ENCODE results near the gene OTOGL.
"Not testable (repeated sequence)": the region's sequence is repeated elsewhere in the genome, so short reads cannot be mapped to it uniquely, and the experiment has no call there.

The OTOGL gene

DNA sequence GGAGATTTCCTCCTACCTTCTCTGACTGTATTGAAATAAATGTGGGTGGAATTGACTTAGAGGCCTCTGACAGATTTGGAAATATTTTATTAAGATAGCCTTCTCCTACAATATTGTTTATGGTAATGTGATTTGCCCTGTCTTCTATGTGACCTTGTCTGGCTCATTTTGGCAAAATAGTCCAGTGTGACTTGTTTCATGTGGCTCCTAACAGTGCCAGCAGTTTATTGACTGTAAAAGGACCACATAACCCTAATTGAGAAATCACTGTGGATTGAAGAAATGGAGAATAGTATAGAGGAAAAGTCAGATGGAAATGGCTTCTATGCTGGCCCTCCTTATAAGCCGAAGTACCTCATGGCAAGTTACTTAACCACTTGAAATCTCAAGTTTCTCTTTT lies 173.8 kb downstream of the OTOGL start:
- no peak for DNase-seq (ENCODE audit: low read depth in 2 of 2)

DNA sequence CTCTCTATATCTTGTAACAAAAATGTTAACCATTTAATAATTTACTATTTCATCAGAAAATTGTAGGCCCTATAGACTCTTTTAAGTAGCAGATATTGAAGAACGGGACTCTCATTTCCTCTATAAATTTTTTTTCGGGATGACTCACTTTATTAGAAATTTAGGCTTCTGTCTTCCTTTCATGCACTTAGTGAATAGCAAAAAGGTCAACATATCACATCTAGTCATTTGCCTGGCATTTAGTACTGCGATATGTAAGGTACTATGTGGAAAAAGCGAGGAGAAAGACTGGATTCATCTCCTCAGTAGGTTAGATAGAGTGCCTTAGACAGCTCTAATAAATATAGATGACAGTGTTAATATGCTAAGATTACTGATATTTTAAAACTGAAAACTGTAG lies 178.4 kb downstream of the OTOGL start:
- no peak for DNase-seq (ENCODE audit: low read depth in 2 of 2)

DNA sequence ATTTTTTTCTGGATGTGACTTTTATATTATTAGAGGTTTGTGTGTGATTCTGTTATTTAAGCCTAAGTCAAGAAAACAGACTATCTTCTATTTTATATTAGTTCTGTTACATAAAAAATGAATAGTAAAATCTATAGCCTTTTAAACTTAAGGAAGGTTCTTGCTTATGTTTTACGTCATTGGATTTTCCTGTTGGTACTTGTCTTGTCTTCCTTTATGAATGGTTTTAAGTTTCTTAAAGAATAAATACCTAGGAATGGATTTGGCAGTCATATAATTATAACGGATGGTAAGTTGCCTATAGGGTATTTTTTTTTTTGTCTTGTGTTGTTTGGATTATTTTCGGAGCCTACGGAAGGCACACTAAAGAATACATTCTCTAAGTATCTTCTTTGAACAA lies 182.9 kb downstream of the OTOGL start:
- no peak for DNase-seq (ENCODE audit: low read depth in 2 of 2)

DNA sequence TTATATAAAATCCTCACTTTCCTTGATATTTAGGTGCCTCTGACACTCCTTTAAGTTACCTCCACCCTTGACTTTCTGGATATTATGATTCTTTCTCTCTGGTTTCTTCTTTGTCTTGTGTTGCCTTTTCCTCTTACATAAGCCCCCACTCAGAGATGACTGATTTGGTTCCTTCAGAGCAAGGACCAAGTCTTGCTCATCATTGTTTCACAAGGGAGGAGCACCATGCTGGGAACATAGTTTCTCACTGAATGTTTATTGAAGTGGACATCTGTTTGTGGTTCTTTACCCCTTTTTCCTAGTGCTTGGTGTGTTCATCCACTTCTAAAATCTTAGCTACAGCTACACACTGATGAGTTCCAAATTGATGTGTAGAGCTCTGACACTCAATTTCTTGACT lies 183.4 kb downstream of the OTOGL start:
- DNase-seq (ENCODE audit: low read depth in 2 of 2), result no peak

DNA sequence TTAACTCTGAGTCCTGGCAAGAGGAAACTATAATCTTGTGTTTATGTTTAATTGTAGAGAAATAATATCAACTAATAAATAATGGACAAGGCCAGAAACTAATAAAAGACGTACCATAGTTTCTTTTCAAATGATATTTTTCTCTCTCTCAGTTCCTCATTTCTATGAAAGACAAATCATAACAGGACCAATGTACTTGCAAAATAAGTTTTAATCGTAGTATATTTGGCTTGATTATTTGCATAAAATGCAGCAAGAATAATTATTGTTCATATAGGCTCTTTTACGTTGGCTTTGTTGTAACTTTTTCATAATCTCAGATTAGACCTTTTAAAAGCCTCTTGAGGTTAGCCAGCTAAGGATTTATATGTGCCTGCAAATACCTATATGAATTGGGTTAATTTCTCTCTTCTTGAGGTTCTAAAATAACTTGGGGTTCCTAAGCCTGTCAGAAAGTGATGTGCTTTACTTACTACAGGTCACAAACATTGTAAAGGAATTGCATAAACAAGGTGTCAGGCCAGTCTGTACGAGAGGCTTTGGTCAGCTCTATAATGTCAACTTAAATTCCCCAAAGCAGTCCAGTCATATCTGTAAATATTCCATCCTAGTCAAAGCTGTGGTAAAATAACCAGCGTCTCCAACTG lies 191.9 kb downstream of the OTOGL start:
- no peak for DNase-seq (ENCODE audit: low read depth in 2 of 2)

DNA sequence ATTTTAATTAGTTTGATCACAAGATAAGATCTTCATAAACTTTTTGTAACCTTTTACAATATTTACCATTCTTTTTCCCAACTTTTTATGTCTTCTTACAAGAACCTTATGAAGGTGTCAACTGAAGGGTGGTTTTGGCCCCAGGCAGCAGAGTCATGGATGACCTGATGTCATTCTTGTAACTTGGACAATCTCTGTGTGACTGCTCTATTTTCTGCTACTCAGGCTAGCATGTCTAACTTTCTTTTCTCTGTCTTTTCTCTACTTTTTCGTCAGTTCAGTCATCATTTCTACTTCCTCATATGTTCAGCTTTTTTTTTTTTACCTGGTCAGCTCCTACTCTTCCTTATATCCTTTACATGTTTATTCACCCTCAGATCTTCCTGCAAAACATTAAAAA lies 194.0 kb downstream of the OTOGL start:
- no peak for DNase-seq (ENCODE audit: low read depth in 2 of 2)

DNA sequence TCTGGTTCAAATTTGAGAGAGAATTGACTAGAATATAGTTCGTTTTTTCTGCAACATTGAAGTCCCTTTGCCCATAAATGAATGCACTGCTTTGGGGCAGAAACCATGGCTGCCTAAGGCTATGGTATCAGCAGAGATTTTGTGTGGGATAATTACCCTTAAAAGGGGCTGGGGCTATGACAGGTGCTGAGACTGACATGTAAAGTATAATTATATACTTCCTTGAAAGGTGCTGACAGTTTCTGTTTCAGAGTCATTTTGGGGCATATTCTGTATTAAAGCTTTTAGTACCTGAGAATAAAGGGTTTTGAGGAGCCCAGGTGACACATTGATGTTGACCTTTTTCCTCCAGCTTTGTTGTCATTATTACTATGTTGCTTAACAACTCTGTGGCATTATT lies 194.4 kb downstream of the OTOGL start:
- DNase-seq (ENCODE audit: low read depth in 2 of 2), result no peak

DNA sequence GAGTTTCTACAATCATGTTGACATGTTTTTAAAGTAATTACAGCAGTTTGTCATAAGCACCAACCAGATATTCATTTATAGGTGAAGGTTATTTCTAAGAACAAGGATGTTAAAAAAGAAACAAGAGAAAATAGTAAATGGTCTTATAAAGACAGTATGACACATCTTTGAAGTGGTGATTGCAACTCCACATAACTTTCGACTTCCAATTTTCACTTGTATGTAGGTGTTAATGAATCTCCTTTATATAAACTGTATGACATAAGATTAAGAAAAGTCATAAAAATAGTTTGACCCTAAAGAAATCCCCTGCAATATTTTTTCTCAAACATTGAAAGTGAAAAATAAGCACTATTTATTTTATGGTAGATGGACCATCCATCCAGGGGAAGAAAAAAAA lies 199.9 kb downstream of the OTOGL start:
- DNase-seq (ENCODE audit: low read depth in 2 of 2), result no peak

DNA sequence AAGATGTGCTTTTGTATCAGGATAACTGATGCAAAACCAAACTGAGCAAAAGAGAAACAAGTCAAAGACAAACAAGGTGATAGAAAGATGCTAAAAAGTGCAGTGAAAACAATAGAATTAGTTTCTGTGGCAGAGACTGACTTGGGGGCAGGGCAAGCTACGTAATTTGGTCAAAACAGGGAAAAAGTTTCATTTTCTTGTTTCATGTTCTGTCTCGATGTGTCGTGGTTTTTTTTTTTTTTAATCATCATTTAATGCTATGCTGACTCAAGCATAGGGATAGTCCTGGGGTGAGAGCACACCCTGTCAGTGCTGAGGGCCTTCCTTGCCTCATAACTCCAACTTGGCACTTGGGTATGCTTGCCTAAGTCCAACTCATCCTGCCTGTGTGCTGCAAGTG lies 200.6 kb downstream of the OTOGL start:
- DNase-seq (ENCODE audit: low read depth in 2 of 2), result no peak

DNA sequence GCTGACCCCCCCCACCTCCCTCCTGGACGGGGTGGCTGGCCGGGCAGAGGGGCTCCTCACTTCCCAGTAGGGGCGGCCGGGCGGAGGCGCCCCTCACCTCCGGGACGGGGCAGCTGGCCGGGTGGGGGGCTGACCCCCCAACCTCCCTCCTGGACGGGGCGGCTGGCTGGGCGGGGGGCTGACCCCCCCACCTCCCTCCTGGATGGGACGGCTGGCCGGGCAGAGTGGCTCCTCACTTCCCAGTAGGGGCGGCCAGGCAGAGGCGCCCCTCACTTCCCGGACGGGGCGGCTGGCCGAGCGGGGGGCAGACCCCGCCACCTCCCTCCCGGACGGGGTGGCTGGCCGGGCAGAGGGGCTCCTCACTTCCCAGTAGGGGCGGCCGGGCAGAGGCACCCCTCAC lies 208.1 kb downstream of the OTOGL start:
- not testable (repeated sequence) for DNase-seq (ENCODE audit: low read depth in 2 of 2)

DNA sequence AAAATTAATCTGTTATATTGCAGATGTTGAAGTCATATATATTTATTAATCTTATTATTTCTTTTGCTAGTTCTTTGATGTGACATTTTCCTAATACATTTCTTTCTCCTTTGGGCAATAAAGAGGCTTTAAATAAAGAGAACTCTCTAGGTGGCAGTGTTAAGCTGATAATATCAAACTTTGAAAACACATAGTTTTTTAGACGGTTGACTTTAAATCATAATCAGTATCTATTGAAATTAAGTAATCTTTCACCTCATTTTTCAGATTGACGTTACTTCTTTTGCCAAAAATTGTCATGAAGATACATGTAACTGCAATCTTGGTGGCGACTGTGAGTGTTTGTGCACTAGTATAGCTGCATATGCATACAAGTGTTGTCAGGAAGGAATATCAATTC lies 213.9 kb downstream of the OTOGL start:
- no peak for DNase-seq (ENCODE audit: low read depth in 2 of 2)

DNA sequence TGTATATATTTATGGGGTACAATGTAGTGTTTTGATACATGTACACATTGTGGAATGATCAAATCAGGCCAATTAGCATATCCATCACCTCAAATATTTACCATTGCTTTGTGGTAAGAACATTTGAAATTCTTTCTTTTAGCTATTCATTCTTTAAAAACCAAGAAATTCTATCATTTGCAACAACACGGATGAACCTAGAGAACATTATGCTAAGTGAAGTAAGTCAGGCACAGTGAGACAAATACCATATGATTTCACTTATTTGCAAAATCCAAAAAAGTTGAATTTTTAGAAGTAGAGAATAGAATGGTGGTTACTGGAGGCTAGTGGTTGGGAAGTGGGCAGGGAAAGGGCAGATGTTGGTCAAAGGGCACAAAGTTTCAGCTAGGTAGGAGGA lies 215.4 kb downstream of the OTOGL start:
- DNase-seq (ENCODE audit: low read depth in 2 of 2), result no peak

DNA sequence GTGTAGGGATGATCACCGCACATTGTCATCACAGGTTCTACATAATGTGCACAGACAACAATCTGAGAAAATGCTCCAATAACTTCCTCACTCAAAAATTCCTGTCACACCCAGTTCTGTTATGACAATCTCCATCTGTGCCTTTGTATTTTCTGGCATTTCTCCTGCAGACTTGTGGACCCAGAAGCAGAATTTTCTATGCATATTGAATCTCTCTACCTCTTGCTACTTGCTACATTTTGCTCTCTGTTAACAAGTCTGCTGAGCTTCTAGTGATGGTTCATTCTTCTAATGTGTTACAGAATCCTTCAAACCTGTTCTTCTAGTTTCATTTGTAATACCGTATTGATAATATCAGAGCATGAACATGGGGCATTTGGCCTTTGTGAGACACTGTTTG lies 216.9 kb downstream of the OTOGL start:
- DNase-seq (ENCODE audit: low read depth in 2 of 2), result no peak

DNA sequence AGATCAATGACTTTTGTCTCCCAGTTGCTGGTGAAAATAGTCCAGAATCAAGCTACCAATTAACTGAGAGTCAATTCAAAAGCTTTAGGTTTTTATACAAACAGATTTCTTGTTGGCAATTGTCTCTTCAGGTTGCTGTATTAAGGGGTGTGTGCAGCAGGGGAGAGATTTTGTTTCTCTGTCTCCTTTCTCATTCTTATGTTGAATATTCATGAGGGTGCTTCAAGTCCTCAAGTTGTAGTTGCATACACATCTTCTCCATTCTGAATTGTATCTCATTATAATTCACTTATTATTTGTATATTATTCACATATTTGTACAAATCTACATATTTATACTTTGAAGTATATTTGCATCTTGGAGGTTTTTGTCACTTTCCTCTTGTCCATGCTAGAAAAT lies 218.0 kb downstream of the OTOGL start:
- no peak for DNase-seq (ENCODE audit: low read depth in 2 of 2)

DNA sequence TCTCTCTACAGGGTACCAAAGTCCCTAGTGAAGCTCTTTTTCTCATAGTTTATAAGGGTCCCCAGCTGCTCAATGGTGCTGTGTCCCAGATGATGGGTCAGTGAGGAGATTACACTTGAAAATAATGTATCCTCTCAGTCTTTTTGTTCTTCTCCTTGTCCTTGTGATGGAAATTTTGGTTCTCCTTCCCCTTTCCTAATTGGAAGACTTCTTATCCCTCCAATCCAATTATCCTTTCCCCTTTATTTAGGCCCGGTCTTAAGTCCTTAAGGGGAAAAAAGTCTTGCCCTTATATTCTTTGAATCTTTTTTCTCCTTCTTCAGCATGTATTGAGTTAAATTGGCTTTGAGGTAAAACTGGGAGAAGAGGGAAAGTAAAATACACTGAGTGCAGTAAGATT lies 218.6 kb downstream of the OTOGL start:
- DNase-seq (ENCODE audit: low read depth in 2 of 2), result no peak

DNA sequence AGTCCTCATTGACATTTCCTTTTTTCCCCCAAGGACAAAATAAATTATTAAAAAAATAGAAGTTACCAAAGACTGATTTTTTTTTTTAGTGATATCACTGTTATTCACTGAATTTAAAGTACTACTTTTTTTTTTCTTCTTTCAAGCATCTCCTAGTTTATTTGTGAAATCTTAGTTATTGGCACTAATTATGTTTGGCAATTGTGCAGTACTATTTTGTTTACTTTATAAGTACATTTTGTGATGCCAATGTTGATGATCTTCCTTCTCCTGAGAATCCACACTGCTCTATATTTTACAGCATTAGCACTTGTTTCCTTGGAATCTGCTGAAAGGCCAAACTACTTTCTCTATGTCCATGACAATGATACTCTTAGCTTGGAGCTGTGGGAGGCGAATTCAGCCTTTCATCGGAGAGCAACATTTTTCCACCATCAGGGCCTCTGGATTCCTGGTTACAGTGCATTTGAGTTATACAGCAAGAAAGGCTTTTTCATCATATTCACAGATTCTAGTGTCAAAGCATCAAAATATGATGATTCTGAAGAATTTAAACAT lies 220.9 kb downstream of the OTOGL start:
- no peak for DNase-seq (ENCODE audit: low read depth in 2 of 2)

DNA sequence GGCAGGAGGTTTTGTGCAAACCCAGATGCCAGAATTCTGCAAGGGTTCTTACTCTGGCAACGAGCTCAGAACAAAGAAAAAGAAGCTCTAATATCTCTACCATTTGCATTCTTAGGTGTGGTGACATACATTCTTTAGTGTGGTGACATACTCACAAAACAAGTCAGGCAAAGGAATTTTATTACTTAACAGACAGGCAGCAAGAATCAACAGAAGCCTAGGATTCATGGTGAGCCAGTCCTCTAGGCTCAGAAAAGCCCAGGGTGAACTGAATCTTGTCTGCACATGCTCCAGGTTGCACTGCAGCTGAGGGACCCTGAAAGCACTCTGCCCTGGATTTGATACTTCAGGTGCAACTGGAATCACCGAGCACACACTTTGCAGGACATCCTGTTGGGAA lies 222.3 kb downstream of the OTOGL start:
- no peak for DNase-seq (ENCODE audit: low read depth in 2 of 2)

DNA sequence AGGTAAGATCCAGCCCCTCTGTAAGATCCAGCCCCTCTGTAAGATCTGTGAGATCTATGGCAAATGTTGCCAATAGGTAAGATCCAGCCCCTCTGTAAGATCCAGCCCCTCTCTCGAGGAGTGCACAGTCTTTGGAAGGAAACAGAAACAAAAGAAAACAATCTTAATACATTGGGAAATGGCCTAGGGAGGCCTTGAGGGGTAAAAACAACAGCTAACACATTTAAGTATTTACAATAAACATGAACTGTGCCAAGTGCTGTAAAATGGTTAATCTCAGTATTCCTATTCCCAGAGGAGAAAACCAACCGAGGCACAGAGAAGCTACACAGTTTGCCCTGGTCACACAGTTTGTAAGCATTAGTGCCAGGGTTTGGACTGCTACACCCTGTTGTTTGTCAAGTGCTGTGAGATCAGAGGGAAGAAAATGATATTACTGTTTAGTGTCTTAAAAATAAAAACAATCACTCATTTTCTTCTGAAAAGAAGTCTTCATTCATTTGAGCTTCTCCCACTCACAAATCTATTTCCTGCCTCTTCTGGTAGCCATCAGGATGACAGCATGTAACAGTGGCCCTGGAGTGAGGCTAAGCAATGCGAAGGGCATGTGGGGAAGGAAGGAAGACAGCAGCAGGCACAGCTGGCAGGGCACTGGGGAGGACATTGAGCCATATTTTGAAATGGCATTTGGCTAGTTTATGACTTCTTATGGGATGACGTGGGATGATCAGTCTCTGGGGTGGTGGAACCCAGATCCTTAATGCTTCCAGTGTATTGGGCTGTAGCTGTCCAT lies 226.0 kb downstream of the OTOGL start:
- no peak for DNase-seq (ENCODE audit: low read depth in 2 of 2)

DNA sequence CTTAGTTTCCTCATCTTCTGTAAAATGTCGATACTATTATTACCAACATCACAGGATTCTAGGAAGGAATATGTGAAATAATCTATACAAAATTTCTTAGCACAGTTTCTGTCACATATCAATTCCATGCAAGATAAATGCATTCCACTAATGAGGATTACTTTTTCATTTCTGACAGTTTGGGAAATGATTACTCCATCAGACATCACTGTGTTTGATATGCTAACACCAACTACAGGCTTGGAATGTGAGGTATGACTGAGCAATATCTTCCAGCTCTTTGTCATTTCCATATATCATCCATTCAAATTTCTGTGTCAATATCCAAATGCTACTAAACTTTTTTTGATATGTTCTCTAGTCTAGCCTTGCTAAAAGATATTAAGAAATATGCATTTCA lies 233.5 kb downstream of the OTOGL start:
- no peak for DNase-seq (ENCODE audit: low read depth in 2 of 2)

DNA sequence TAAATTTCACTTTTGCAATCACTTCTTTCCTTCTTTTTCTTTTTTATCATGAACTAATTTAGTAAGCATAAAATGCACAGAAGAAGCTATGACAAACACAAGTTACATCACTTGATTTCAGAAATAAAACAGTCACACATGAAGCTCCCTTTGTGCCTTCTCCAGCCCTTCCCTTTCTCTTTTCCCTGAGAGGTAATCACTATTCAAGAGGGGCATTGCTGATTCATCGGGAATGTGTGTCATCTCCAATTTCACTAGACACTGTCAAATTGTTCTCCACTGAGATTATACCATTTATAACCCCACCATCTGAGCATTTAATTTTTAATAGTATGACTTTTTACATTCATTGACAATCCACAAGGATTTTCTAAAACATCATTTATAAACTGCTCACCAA lies 253.1 kb downstream of the OTOGL start:
- no peak for DNase-seq (ENCODE audit: low read depth in 2 of 2)

DNA sequence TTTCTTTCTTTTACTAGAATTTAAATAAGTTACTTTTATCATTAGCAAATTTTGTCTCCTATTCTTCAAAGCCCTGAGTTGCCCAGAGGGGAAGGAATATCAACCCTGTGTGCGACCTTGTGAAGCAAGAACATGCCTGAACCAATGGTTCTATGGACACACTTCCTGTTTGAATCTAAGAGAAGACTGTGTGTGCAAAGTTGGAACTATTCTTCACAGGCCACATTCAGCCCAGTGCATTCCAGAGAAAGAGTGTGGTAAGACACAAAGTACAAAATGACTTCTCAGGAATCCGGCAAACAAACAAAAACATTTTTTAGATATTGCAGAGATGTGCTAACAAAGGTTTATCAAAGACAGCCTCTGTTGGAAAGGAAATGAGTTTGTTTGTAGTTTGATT lies 253.9 kb downstream of the OTOGL start:
- no peak for DNase-seq (ENCODE audit: low read depth in 2 of 2)

DNA sequence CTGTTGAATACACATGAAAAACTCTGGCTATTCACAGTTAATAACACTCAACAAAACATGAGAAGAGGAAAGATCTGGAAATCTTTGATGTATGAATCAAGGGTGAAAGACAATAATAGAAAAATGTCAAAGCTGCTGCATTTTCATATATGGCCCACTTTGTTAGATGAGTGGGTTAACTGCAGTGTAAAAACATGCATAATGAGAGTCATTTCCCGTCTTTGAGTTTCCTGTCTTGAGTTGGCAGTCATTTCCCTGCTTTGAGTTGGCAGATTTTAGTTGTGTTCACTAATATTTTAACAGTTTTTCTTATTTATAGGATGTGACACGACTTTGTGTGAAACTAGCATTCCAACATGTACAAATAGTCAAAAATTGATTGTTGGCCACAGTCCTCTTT lies 256.8 kb downstream of the OTOGL start:
- DNase-seq (ENCODE audit: low read depth in 2 of 2), result no peak

DNA sequence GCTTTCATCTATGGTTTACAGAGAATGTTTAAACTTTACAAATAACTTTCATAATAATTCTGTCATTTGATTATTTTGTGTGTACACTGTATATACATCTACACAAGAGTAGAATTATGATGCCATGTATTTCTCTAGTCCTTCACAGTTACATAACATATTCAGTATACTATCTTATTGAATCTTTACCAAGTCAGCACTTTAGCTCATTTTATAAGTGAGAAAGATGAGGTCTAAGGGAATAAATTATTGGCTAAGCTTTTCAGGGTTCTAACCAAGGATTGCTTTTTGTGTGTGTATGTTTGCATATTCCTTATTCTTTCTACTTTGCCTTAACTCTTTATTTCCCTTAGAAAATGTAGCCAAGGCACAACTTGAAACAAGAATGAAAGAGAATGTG lies 260.4 kb downstream of the OTOGL start:
- no peak for DNase-seq (ENCODE audit: low read depth in 2 of 2)

DNA sequence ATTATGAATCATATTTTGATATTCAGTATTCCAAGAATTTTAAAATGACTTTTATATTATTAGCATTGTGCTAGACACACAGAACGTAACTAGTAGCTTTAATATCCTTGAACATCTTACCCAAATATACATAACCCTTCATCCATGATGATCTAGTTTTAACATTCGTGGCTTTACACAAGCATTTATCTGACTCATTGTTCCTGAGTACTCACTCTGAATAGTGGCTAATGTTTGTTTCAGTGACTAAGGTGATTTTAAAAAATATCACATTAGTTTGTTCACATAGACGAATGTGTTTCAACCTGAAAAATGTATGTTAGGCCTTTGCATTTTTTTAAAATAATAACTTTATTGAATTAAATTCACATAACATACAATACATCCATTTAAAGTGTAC lies 264.7 kb downstream of the OTOGL start:
- no peak for DNase-seq (ENCODE audit: low read depth in 2 of 2)

Data from stimulated activated CD8-positive, alpha-beta memory T cell treated with anti-CD3 and anti-CD28 coated beads, Interleukin-7, amount 100 ng/mL, for 4 hours (primary cell).